C4-2B (cell line): Measurements from ENCODE around the gene PDXDC1.
"Not testable (repeated sequence)": the region's sequence is repeated elsewhere in the genome, so short reads cannot be mapped to it uniquely, and the experiment has no call there.

ENCODE experiments used
- CTCF ChIP-seq: fragments of 450-650 bp; conservative IDR thresholded peaks from 2 replicates; pipeline ENCODE4 v1.5.1; 2017; ENCODE audit warnings: mild to moderate bottlenecking
- ZFX ChIP-seq: fragments of 450-650 bp; IDR thresholded peaks from 2 replicates; pipeline ENCODE4 v1.6.1; 2017

- TF ChIP-seq CTCF, ZFX: not testable (repeated sequence)
Observed at GRCh38 chr16:15159671-15160070, 184.8 kb downstream of the PDXDC1 start.
